A673 (cell line): ENCODE results near the gene CNOT6L. TPM values are rescaled to one million over a fixed set of nuclear protein-coding genes. Genes with fewer than 3 reads are reported as not detected.

Experiments used
- BruUV-seq: library from RNA; stranded (reverse); fragments of 400-500 nt; replicated peaks from 2 replicates; lab custom pipeline; 2021; lab: Mats Ljungman, UMichigan
- CTCF ChIA-PET: fragments of 300-600 bp; sonication (Branson Sonifier 250); formaldehyde crosslinking; loops from one replicate; lab custom pipeline; 2022; ENCODE audit warnings: antibody characterized with exemption; lab: Charles Lee
- POLR2A ChIA-PET: fragments of 300-600 bp; sonication (Branson Sonifier 250); formaldehyde crosslinking; loops from one replicate; lab custom pipeline; 2022; ENCODE audit warnings: antibody characterized with exemption; ENCODE audit not compliant: low non-redundant PET; lab: Charles Lee
- DNase-seq: peaks from one replicate; pipeline ENCODE4 v3.0.0-alpha.2; 2015; ENCODE audit warnings: low spot score
- H3K27ac ChIP-seq: fragments of 200-600 bp; sonication (generic); 2 replicates; pipeline ENCODE4 v1.5.1; 2016; ENCODE audit warnings: mixed run types, low read depth, mild to moderate bottlenecking, mixed read lengths, antibody characterized with exemption, low read length; ENCODE audit not compliant: poor library complexity, severe bottlenecking
- H3K27me3 ChIP-seq: fragments of 200-600 bp; sonication (generic); replicated peaks from 2 replicates; pipeline ENCODE4 v1.6.1; 2017; ENCODE audit warnings: mixed run types, low read depth, mild to moderate bottlenecking, mixed read lengths, antibody characterized with exemption, low read length; ENCODE audit not compliant: insufficient read depth, poor library complexity
- H3K36me3 ChIP-seq: fragments of 200-600 bp; sonication (generic); 2 replicates; pipeline ENCODE4 v1.6.1; 2016; ENCODE audit warnings: mixed run types, mild to moderate bottlenecking, mixed read lengths, antibody characterized with exemption, low read length; ENCODE audit not compliant: insufficient read depth, poor library complexity, severe bottlenecking
- H3K4me1 ChIP-seq: fragments of 200-600 bp; sonication (generic); 2 replicates; pipeline ENCODE4 v1.6.1; 2017; ENCODE audit warnings: mixed run types, mild to moderate bottlenecking, mixed read lengths, antibody characterized with exemption, low read length; ENCODE audit not compliant: insufficient read depth, poor library complexity, severe bottlenecking
- H3K4me3 ChIP-seq: fragments of 200-600 bp; sonication (generic); 2 replicates; pipeline ENCODE4 v1.5.1; 2016; ENCODE audit warnings: low read depth, mixed run types, mild to moderate bottlenecking, mixed read lengths, low read length; ENCODE audit not compliant: poor library complexity, severe bottlenecking
- H3K9me3 ChIP-seq: fragments of 200-600 bp; sonication (generic); 2 replicates; pipeline ENCODE4 v1.6.1; 2016; ENCODE audit warnings: mixed run types, low read depth, mild to moderate bottlenecking, mixed read lengths, antibody characterized with exemption, low read length; ENCODE audit not compliant: poor library complexity, severe bottlenecking
- EZH2 ChIP-seq: fragments of 200-600 bp; sonication (generic); IDR thresholded peaks from 2 replicates; pipeline ENCODE4 v1.6.1; 2017; ENCODE audit warnings: borderline replicate concordance, low read depth, mild to moderate bottlenecking, mixed read lengths, antibody characterized with exemption, low read length; ENCODE audit not compliant: poor library complexity, severe bottlenecking
- intact Hi-C: fragments of 100-400 bp; cut with micrococcal nuclease; formaldehyde crosslinking; loops from one replicate; pipeline ENCODE4 v1.10.0; 2022; ENCODE audit not compliant: unreplicated experiment
- total RNA-seq: library from RNA; stranded (reverse); gene quantifications from 2 replicates; pipeline ENCODE4 v1.2.3, GENCODE V29; 2021
- TF ChIP-seq, protein P1 (sequence below): fragments of 300-800, 200-600 bp; sonication (generic); conservative IDR thresholded peaks from 2 replicates; pipeline ENCODE4 v1.5.1; 2017; ENCODE audit warnings: low read depth, mild to moderate bottlenecking, antibody characterized with exemption, low read length, moderate library complexity, mixed read lengths

CNOT6L gene
- total RNA-seq, 1 experiment from 2014 or later = 13.4 TPM

GRCh38 chr4:77745792-77746191, 73.4 kb downstream of the CNOT6L start:
- intact Hi-C loops = no loop called here
- DNase-seq = no peak
- ChIA-PET CTCF (no interaction called here), POLR2A (no interaction called here)
- Histone ChIP-seq H3K4me1 (no peaks in the 10 kb centered on the region), H3K27ac (no peak overlapping the region), H3K9me3 (no peaks in the 10 kb centered on the region), H3K4me3 (no peak overlapping the region), H3K36me3 (no peaks in the 10 kb centered on the region), H3K27me3 (no peaks in the 10 kb centered on the region)
- no peak for TF ChIP-seq EZH2
- TF ChIP-seq, protein P1, sequence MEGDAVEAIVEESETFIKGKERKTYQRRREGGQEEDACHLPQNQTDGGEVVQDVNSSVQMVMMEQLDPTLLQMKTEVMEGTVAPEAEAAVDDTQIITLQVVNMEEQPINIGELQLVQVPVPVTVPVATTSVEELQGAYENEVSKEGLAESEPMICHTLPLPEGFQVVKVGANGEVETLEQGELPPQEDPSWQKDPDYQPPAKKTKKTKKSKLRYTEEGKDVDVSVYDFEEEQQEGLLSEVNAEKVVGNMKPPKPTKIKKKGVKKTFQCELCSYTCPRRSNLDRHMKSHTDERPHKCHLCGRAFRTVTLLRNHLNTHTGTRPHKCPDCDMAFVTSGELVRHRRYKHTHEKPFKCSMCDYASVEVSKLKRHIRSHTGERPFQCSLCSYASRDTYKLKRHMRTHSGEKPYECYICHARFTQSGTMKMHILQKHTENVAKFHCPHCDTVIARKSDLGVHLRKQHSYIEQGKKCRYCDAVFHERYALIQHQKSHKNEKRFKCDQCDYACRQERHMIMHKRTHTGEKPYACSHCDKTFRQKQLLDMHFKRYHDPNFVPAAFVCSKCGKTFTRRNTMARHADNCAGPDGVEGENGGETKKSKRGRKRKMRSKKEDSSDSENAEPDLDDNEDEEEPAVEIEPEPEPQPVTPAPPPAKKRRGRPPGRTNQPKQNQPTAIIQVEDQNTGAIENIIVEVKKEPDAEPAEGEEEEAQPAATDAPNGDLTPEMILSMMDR = no peak
- BruUV-seq = no TSS peak

DNA sequence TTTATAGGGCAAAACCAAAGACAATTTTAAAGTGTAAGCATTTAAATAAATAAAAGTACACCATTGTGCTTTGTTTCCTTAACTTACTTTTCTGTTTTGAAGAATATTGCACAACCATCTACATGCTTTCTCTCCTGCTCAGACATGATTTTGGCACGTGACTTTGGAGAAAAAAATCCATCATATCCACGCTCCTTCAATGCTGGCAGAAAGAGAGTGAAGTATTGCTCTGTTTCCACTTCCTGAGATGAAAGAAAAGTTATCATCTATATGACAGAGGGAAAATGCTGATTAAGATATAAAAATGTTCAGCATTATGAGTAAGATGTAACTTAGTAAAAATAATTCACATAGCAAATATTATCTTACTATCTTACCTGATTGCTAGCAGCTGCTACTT, 77.1 kb downstream of the CNOT6L start:
- intact Hi-C loops = no loop called here
- DNase-seq = no peak
- H3K27ac ChIP-seq = no peak overlapping the region
- H3K36me3 ChIP-seq = no peaks in the 10 kb centered on the region
- H3K27me3 ChIP-seq = no peaks in the 10 kb centered on the region
- no peaks in the 10 kb centered on the region for H3K4me1 ChIP-seq
- H3K9me3 ChIP-seq = no peaks in the 10 kb centered on the region
- no TSS peak for BruUV-seq
- no peak overlapping the region for H3K4me3 ChIP-seq
- POLR2A ChIA-PET = no interaction called here
- no peak for TF ChIP-seq EZH2
- TF ChIP-seq, protein P1 = no peak
- CTCF ChIA-PET = no interaction called here

GRCh38 chr4:77740480-77740879, 78.7 kb downstream of the CNOT6L start:
- Histone ChIP-seq H3K9me3 (no peaks in the 10 kb centered on the region), H3K27me3 (no peaks in the 10 kb centered on the region), H3K4me1 (no peaks in the 10 kb centered on the region), H3K4me3 (no peak overlapping the region), H3K27ac (no peak overlapping the region), H3K36me3 (no peaks in the 10 kb centered on the region)
- intact Hi-C loops = no loop called here
- POLR2A ChIA-PET = no interaction called here
- DNase-seq = no peak
- CTCF ChIA-PET = no interaction called here
- no TSS peak for BruUV-seq
- TF ChIP-seq, protein P1 = no peak
- no peak for TF ChIP-seq EZH2
